Activated gamma-delta T cell treated with Interleukin-2 at 50 U/mL for 16 hours (primary cell): ENCODE data around the gene ALG14.
A peak's percentile ranks its signal among the peaks of the same experiment; 100 is the strongest.
"Not testable (repeated sequence)": the region's sequence is repeated elsewhere in the genome, so short reads cannot be mapped to it uniquely, and the experiment has no call there.

ENCODE experiments used
- DNase-seq: peaks from one replicate; pipeline ENCODE4 v3.0.0-alpha.2; 2020

The ALG14 gene

GRCh38 chr1:95072532-95073419 is at the start of gene ALG14:
TSS of gene ALG14 (minus strand) at chr1:95072951. CDS start at chr1:95072898, 53 bp downstream.
- peak; percentile 91 for DNase-seq

GRCh38 chr1:95122151-95122697 is 49.5 kb upstream of the ALG14 start:
- no peak for DNase-seq

- DNase-seq, result no peak
Measured at GRCh38 chr1:95119273-95119672, 46.5 kb upstream of the ALG14 start.

GRCh38 chr1:95118710-95119109 is 46.0 kb upstream of the ALG14 start:
- no peak for DNase-seq

- DNase-seq, result no peak
Measured at GRCh38 chr1:95118067-95118499, 45.3 kb upstream of the ALG14 start.

GRCh38 chr1:95117207-95118066 is 44.7 kb upstream of the ALG14 start, which contains the start of gene TLCD4:
TSS of gene TLCD4 (plus strand) at chr1:95117355. CDS start at chr1:95143902, 26,547 bp downstream.
- peak; percentile 18 for DNase-seq

- peak; percentile 20 for DNase-seq
Measured at GRCh38 chr1:95116580-95117206, 43.9 kb upstream of the ALG14 start.

GRCh38 chr1:95115708-95116137 is 43.0 kb upstream of the ALG14 start:
- DNase-seq, result no peak

- no peak for DNase-seq
Measured at GRCh38 chr1:95113684-95114083, 40.9 kb upstream of the ALG14 start.

GRCh38 chr1:95111014-95111413 is 38.3 kb upstream of the ALG14 start:
- no peak for DNase-seq

- no peak for DNase-seq
Measured at GRCh38 chr1:95108792-95109191, 36.0 kb upstream of the ALG14 start.

- DNase-seq, result no peak
Measured at GRCh38 chr1:95098196-95098595, 25.4 kb upstream of the ALG14 start.

GRCh38 chr1:95097426-95097825 is 24.7 kb upstream of the ALG14 start:
- no peak for DNase-seq

- DNase-seq, result no peak
Measured at GRCh38 chr1:95096218-95096841, 23.6 kb upstream of the ALG14 start.

- DNase-seq, result no peak
Measured at GRCh38 chr1:95095833-95096217, 23.1 kb upstream of the ALG14 start.

GRCh38 chr1:95094923-95095322 is 22.2 kb upstream of the ALG14 start:
- DNase-seq, result no peak

- no peak for DNase-seq
Measured at GRCh38 chr1:95093296-95093695, 20.5 kb upstream of the ALG14 start.

- DNase-seq, result not testable (repeated sequence)
Measured at GRCh38 chr1:95092891-95093290, 20.1 kb upstream of the ALG14 start.

GRCh38 chr1:95091290-95091689 is 18.5 kb upstream of the ALG14 start:
- not testable (repeated sequence) for DNase-seq

- no peak for DNase-seq
Measured at GRCh38 chr1:95089650-95090287, 17.0 kb upstream of the ALG14 start.

- no peak for DNase-seq
Measured at GRCh38 chr1:95088303-95088702, 15.6 kb upstream of the ALG14 start.
